Muscle of arm (tissue), 12 donors: ENCODE data around the gene EXPH5. TPM values are rescaled to one million over a fixed set of nuclear protein-coding genes. Genes with fewer than 3 reads are reported as not detected.
"Not testable (repeated sequence)": the region's sequence is repeated elsewhere in the genome, so short reads cannot be mapped to it uniquely, and the experiment has no call there.

ENCODE experiments used
- DNase-seq: peaks from one replicate; pipeline ENCODE4 v3.0.0-alpha.2; 2013
- polyA plus RNA-seq, 12 donors: library from polyadenylated mRNA; unstranded; fragments of 120-200 nt; gene quantifications; one replicate each; pipeline ENCODE4 v1.2.1, GENCODE V29; 2013; ENCODE audit not compliant: insufficient read length in 12 of 12

Gene EXPH5
- polyA plus RNA-seq, 12 donors, result 0.33 to 6.5 (median 0.88) TPM; not detected in 1

- no peak for DNase-seq
These were observed 13.1 kb upstream of the EXPH5 start for GRCh38 chr11:108606495-108607160.

DNA sequence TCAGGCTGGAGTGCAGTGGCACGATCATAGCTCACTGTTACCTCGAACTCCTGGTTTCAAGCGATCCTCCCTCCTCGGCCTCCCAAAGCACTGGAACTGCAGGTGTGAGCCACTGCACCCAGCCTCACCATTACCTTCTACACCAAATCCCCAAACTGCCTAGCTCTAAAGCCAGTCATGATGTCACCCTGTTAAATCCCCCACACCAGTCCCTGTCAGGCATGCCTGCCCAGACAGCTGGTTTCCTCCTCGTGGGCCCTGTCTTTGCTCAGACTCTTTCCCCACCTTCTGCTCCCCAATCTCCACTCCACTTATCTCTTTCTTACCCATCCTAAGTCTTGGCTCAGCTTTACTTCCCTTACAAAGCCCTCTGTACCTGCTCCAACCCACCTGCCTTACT lies 12.5 kb upstream of the EXPH5 start:
- no peak for DNase-seq

DNA sequence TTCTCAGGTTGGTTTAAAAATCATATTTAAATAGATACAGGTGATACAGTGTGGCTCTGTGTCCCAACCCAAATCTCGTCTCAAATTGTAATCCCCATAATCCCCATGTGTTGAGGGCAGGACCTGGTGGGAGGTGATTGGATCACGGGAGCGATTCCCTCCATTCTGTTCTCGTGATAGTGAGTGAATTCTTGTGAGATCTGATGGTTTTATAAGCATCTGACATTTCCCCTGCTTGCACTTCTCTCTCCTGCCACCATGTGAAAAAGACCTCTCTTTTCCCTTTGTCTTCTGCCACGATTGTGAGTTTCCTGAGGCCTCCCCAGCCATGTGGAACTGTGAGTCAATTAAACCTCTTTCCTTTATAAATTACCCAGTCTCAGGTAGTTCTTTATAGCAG lies 9.2 kb upstream of the EXPH5 start:
- DNase-seq, result not testable (repeated sequence)

- no peak for DNase-seq
These were observed 7.6 kb upstream of the EXPH5 start for GRCh38 chr11:108601150-108601549.

DNA sequence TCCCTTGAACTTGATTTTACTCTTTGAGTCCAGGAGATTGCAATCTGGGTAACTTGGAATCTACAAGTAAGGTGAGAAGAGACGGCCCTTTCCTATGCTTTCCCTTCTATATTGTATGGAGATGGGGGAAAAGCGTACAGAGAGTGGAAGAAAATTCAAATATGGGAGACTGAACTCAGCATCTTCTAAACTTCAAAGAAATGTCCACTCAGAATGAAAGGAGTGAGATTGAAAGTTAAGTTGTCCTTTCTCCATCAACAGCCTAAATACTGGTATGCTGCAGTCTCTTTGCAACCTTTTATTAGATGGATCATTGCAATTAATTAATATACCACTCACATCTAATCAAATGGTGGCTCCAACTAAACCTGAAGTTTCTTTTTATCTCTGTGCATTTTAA lies 6.4 kb upstream of the EXPH5 start:
- DNase-seq, result no peak

DNA sequence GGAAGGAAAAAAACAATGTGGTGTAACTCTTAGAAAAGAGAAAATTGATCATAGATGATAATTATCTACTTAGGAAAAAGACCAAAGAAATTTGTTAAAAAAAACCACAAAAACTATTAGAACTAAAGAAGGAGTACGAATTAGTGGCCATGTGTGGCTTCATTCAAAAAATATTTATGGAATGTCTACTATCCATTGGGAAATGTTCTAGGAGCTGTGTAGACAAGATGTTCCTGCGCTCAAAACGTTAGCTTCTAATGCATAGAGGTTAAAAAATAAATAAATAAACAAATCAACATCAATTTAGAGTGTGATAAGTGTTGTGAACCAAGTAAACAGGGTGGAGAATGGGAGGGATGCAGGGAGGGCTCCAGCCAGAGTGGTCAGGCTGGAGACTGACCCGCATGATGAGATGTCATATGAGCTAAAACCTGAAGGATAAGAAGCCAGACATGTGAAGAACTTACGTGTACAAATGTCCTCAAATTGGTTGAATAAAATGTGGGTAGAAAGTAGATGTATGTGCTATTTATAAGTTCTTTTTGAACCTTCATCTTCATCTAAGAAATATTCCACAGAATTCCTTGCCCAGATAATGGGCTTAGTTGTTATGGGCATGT lies 4.3 kb upstream of the EXPH5 start:
- no peak for DNase-seq

DNA sequence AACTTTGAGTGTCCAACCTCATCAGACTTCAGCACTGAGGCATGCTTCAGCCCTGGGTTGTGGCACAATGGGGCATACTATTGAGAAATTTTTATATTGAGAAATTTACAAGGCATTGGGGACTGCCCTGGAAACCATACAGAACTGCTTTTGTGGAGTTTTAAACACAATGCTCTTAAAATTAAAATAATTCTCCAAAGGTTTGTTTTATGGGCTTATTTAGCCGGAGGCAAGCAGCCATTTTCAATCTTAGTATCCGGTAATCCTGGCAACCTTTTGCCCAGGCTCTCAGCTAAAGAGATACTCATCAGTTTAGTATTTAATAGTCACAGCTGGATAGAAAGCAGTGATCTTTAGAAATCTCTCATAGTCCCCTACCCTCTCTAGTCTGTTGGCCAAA lies 3.1 kb upstream of the EXPH5 start:
- no peak for DNase-seq

DNA sequence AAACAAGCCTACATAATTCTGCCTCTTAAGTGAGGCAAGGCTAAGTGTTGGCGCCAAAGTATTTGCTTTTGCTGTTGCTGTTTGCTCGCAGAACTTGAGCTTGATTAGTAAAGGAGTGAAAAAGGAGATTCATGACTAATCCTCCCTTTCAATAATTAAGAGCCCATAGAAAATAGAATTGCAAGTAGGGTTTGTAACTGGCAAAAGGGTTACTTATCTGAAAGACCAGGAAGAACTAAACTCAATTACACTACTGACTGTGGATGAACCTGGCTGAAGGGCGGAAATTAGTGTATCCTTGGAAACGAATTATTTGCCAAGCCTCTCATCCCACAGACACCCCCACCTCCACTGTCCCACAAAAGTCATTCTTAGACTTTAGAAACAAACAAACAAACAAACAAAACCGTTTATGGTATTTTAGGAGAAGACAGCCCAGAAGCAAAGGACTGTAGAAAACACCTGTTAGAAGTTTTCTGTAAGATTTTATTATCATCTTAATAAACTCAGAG lies 411 bp upstream of the EXPH5 start:
- no peak for DNase-seq

DNA sequence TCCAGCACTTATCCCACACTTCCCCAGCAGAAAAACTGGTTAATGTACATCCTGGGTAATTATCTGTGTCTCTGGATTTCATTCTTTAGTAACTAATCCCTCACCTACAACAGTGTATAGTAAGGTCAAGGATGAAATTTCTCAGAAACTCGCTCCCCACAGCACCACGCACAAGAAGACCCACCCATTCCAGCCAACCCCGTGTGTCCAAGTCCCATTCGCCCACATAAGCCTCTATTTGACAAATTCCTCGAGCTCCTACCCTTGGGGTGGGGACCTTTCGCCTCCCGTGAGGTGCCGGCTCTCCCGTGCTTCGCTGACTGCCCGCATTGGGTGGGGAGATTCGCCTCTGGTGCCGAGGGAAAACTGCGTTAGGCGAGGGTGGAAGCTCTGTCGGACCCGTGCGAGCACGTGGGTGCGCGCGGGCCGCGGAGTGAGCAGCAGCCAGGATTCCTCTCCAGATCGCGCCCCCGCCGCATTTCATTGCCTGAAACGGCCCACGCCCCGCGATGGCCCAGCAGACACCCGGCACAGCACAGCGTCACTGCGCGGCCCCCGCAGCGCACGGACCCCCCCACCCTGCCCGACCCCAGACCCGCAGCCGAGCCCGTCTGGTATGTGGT lies 866 bp downstream of the EXPH5 start:
- no peak for DNase-seq

DNA sequence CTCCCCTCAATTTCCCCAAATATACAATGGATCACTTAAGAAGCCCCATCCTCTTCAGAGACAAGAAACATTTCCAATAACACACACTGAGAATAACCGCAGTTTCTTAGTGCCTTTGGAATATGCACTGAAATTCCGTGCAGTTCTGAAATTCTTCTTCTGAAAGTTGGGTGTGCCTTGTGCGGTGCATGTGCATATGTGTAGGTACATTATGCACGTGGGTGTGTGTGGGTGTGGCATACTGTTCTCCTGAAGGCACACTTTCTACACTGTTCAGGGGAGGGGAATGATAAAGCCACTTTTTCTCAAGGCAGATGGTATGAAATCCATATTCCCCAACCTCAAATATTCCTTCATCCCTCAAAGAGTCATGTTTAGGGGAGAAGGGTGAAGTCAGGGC lies 1.7 kb downstream of the EXPH5 start:
- DNase-seq, result no peak

DNA sequence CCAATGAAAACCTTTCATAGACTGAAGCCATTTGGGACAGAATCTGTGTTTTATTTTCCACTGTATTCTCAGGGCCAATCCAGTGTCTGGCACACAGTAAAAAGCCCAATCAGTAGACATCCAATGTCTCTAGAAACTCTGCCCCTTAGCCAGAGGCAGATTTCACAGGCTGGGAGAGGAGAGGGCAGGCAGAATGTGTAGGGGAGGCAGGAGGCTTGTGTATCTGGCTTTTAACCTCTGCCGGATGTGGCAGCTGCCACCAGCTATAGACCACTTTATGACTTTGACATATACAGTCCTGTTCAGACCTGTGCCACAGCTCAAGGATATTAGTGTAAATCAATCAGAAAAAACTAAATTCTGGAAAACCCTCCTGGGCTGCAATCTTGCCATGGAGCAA lies 4.4 kb downstream of the EXPH5 start:
- no peak for DNase-seq

DNA sequence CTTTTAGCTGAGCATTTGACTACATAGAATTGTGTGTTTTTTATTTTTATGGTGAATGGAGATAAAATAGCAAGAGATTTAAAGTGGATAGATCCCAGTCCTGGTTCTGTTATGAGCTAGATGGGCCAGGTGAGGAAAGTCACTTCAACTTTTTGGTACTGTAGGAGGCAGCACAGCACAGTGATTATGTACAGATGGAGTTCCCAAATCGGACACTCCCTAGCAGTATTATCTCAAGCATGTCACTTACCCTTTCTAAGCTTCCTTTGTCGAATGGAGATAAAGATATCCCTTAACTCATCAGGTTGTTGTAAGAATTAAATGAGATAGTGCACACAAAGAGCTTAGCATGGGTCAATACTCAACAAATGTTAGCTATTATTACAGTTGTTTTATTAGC lies 5.3 kb downstream of the EXPH5 start:
- DNase-seq, result no peak

DNA sequence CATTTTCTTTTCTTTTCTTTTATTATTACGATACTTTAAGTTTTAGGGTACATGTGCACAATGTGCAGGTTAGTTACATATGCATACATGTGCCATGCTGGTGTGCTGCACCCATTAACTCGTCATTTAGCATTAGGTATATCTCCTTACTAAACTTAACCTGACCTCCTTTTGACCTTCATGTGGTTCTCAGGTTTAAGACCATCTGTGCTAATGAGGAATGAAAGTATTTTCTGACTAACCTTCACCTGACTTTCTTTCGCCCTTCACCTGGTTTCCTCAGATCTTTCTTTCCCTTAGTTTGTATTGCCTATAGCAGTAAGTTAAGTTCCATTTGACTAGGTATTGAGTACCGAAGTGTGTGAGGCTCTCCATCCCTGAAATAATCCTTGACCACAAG lies 6.5 kb downstream of the EXPH5 start:
- DNase-seq, result no peak

DNA sequence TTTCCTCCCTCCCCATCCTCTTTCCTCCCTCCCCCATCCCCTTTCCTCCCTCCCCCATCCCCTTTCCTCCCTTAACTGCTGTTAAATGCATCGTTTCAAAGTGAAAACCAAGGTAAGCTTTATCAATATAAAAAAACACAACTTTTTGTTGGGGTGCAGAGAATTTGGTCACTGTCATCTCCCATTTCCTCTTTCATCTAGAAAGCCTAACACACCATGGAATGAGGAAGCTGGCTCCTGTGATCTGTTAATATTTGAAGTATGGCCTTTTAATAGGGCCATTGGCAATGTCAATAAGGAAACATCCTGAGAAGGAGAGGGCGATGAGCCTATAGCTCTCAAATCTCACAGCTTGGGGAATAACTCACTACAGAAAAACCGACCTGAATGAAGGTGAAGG lies 7.0 kb downstream of the EXPH5 start:
- no peak for DNase-seq

DNA sequence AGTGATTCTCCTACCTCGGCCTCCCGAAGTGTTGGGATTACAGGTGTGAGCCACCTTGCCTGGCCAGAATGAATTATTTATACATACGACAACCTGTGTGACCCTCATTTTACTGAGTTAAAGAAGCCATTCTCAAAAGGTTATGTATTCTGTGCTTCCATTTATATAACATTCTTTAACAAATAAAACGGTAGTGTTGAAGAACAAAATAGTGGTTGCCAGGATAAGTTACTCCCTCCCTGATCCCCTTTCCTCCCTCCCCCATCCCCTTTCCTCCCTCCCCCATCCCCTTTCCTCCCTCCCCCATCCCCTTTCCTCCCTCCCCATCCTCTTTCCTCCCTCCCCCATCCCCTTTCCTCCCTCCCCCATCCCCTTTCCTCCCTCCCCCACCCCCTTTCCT lies 7.4 kb downstream of the EXPH5 start:
- not testable (repeated sequence) for DNase-seq

DNA sequence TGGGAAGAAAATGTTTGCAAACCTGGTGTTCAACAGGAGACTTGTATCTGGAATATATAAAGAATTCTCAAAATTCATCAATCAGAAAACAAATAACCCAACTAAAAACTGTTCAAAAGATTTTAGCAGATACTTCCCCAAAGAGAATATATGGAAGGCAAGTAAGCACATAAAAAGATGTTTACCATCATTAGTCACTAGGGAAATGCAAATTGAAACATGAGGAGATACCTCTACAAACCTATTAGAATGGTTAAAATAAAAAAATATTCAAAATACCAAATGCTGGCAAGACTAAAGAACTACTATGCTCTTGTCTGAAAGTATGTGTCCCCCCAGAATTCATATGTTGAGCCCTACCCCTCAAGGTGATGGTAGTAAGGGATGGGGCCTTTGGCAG lies 8.6 kb downstream of the EXPH5 start:
- DNase-seq, result no peak

DNA sequence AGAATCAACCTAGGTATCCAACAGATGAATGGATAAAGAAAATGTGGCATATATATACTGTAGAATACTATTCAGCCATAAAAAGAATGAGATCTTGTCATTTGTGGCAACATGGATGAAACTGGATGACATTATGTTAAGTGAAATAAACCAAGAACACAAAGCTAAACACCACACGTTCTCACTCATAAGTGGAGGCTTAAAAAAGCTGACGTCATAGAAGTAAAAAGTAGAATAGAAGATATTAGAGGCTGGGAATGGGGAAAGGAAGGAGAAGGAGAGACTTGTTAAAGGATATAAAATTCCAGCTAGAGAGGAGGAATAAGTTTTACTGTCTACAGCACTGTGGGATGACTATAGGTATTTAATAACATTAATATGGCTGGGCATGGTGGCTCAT lies 12.9 kb downstream of the EXPH5 start:
- no peak for DNase-seq

- DNase-seq, result no peak
These were observed 13.5 kb downstream of the EXPH5 start for GRCh38 chr11:108580043-108580442.

GRCh38 chr11:108576523-108576922 lies 17.0 kb downstream of the EXPH5 start:
- DNase-seq, result no peak

GRCh38 chr11:108574675-108575074 lies 18.9 kb downstream of the EXPH5 start:
- no peak for DNase-seq

GRCh38 chr11:108571001-108571400 lies 22.6 kb downstream of the EXPH5 start:
- DNase-seq, result no peak

GRCh38 chr11:108569896-108570295 lies 23.7 kb downstream of the EXPH5 start:
- DNase-seq, result no peak

DNA sequence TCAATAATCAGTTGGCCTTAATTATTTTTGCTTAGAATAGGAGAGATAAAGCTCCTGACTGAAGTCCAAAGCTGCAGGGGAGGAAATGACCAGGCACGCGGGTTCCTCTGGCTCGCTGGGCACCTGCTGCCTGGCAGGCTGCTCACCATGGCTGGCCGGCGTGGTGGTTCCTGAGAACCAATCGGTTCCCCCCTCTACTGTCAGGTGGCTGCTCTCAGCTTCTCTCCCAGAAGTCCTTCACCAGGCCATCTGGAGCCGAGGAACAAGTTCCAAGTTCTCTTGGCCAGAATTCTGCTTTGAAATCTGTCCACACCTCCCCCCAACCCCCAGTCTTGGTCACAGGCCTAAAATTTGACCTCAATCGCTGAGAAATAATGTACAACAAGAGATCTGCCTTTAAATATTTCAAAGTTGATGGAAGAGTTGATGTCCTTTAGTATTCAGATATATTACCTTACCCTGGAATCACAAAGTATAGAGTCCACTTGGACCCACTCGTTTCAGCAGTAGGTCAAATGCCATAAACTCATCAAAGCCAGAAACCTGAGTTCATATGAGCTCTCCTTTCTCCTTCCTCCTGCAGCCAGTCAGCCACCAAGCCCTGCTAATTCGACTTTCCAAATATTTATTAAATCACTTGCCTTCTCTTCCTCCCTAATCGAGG lies 25.2 kb downstream of the EXPH5 start:
- DNase-seq, result peak; percentile 61
